Left lung (tissue), 10 donors: ENCODE measurements around the gene ADAMTSL1. TPM values are rescaled to one million over a fixed set of nuclear protein-coding genes. Genes with fewer than 3 reads are reported as not detected.

Experiments
- ATAC-seq: fragments of 200-7000 bp; cut with Tn5 transposase; one replicate; pipeline ENCODE4 v1.9.1; 2020; ENCODE audit warnings: moderate library complexity
- DNase-seq, 4 donors: peaks; one replicate each; pipeline ENCODE4 v3.0.0-alpha.2; 2013 to 2020
- H3K27ac ChIP-seq, 2 donors: fragments of 200-600 bp; sonication (generic) in 1 of 2; one replicate each; pipeline versions ENCODE4 v1.5.0 to v1.8.0; 2020 to 2021
- H3K27me3 ChIP-seq, 2 donors: fragments of 200-600 bp; sonication (generic) in 1 of 2; one replicate each; pipeline versions ENCODE4 v1.5.0 to v1.8.0; 2020 to 2021
- H3K36me3 ChIP-seq, 2 donors: fragments of 200-600 bp; sonication (generic) in 1 of 2; one replicate each; pipeline versions ENCODE4 v1.5.0 to v1.8.0; 2020 to 2021
- H3K4me1 ChIP-seq, 2 donors: fragments of 200-600 bp; one replicate each; pipeline ENCODE4 v1.8.0; 2021
- H3K4me3 ChIP-seq, 2 donors: fragments of 200-600 bp; sonication (generic) in 1 of 2; one replicate each; pipeline versions ENCODE4 v1.5.0 to v1.8.0; 2020 to 2021; ENCODE audit warnings: mild to moderate bottlenecking in 1 of 2
- H3K9me3 ChIP-seq, 2 donors: fragments of 200-600 bp; sonication (generic) in 1 of 2; one replicate each; pipeline versions ENCODE4 v1.5.0 to v1.8.0; 2020 to 2021
- CTCF ChIP-seq, 2 donors: fragments of 200-600 bp; sonication (generic) in 1 of 2; IDR thresholded peaks; one replicate each; pipeline versions ENCODE4 v1.5.0 to v1.8.0; 2021; ENCODE audit warnings: antibody characterized with exemption in 2 of 2
- intact Hi-C, 2 donors: fragments of 100-400 bp; cut with DNase I; formaldehyde crosslinking; loops; one replicate each; pipeline versions ENCODE4 v1.11.2 to v1.14.2; 2022
- polyA plus RNA-seq, 6 donors: library from polyadenylated mRNA; unstranded; fragments of 120-200 nt; gene quantifications; one replicate each; pipeline ENCODE4 v1.2.1, GENCODE V29; 2013; ENCODE audit not compliant: insufficient read length in 6 of 6
- total RNA-seq, 2 donors: library from RNA; stranded (reverse); fragmentation: NEBNext Ultra II Directional; extraction: Animal tissue kit (Norgen Biotek cat#: 25700); gene quantifications; one replicate each; pipeline ENCODE4 v1.2.1, GENCODE V29; 2021
- donor health status: DM: no; HTN: yes; CAD: no.
- donor health status: DM: no; HTN: no; CAD: no.

Gene ADAMTSL1
- total and polyA plus RNA-seq, 8 donors: 3.0 to 28.1 (median 17.9) TPM

- H3K9me3 ChIP-seq: peaks cover 0 to 19% of the 10 kb centered on the region in 2 donors
- no peak overlapping the region for H3K4me3 ChIP-seq
- intact Hi-C loops: no loop called here
- H3K36me3 ChIP-seq: no peaks in the 10 kb centered on the region
- ATAC-seq: no peak
- H3K27me3 ChIP-seq: no peaks in the 10 kb centered on the region
- no peak overlapping the region for H3K27ac ChIP-seq
- DNase-seq: no peak
- no peak for TF ChIP-seq CTCF (IDR thresholded peaks at IDR 0.05)
- H3K4me1 ChIP-seq: no peaks in the 10 kb centered on the region
Observed at GRCh38 chr9:18539203-18539693, 65.3 kb downstream of the ADAMTSL1 start.

- no peaks in the 10 kb centered on the region for H3K9me3 ChIP-seq
- TF ChIP-seq CTCF (IDR thresholded peaks at IDR 0.05): no peak
- no peaks in the 10 kb centered on the region for H3K4me1 ChIP-seq
- no peak for DNase-seq
- H3K36me3 ChIP-seq: no peaks in the 10 kb centered on the region
- H3K27me3 ChIP-seq: no peaks in the 10 kb centered on the region
- no peak for ATAC-seq
- no peak overlapping the region for H3K4me3 ChIP-seq
- no peak overlapping the region for H3K27ac ChIP-seq
- intact Hi-C loops: no loop called here
Observed at GRCh38 chr9:18542837-18543405, 69.0 kb downstream of the ADAMTSL1 start.

GRCh38 chr9:18543406-18544192 lies 69.6 kb downstream of the ADAMTSL1 start:
- Histone ChIP-seq H3K9me3 (no peaks in the 10 kb centered on the region), H3K36me3 (no peaks in the 10 kb centered on the region), H3K4me3 (no peak overlapping the region), H3K27ac (no peak overlapping the region), H3K4me1 (no peaks in the 10 kb centered on the region), H3K27me3 (no peaks in the 10 kb centered on the region)
- TF ChIP-seq CTCF (IDR thresholded peaks at IDR 0.05): no peak
- ATAC-seq (no peak), DNase-seq (peak in 2 of 4 donors; percentile 34 to 35)
- intact Hi-C loops: no loop called here

- Histone ChIP-seq H3K27me3 (no peaks in the 10 kb centered on the region), H3K9me3 (no peaks in the 10 kb centered on the region), H3K27ac (no peak overlapping the region), H3K4me3 (no peak overlapping the region), H3K36me3 (no peaks in the 10 kb centered on the region), H3K4me1 (no peaks in the 10 kb centered on the region)
- intact Hi-C loops: no loop called here
- no peak for DNase-seq
- TF ChIP-seq CTCF (IDR thresholded peaks at IDR 0.05): no peak
- no peak for ATAC-seq
Observed at GRCh38 chr9:18544456-18544855, 70.5 kb downstream of the ADAMTSL1 start.

GRCh38 chr9:18545636-18546360 lies 71.8 kb downstream of the ADAMTSL1 start:
- no peaks in the 10 kb centered on the region for H3K4me1 ChIP-seq
- DNase-seq (no peak), ATAC-seq (no peak)
- intact Hi-C loops: no loop called here
- H3K4me3 ChIP-seq: no peak overlapping the region
- H3K36me3 ChIP-seq: no peaks in the 10 kb centered on the region
- no peak for TF ChIP-seq CTCF (IDR thresholded peaks at IDR 0.05)
- H3K27ac ChIP-seq: no peak overlapping the region
- no peaks in the 10 kb centered on the region for H3K27me3 ChIP-seq
- no peaks in the 10 kb centered on the region for H3K9me3 ChIP-seq
